Tibial artery (tissue), 4 donors: ENCODE results near the gene FBRSL1.

Experiments used
- DNase-seq, 2 donors: peaks; one replicate each; pipeline ENCODE4 v3.0.0-alpha.2; 2019
- H3K27ac ChIP-seq, 2 donors: fragments of 200-600 bp; sonication (generic) in 1 of 2; 1 replicate in 1 of 2; 2 replicates in 1 of 2; pipeline ENCODE4 v1.5.1; 2018 to 2019; ENCODE audit warnings: mild to moderate bottlenecking in 1 of 2
- H3K27me3 ChIP-seq, 2 donors: fragments of 200-600 bp; sonication (generic) in 1 of 2; one replicate each; pipeline versions ENCODE4 v1.5.1 to v1.6.0; 2016 to 2019
- H3K36me3 ChIP-seq, 3 donors: fragments of 200-600 bp; sonication (generic) in 2 of 3; one replicate each; pipeline ENCODE4 v1.5.1; 2016 to 2019; ENCODE audit warnings: mild to moderate bottlenecking in 2 of 3
- H3K4me1 ChIP-seq, 4 donors: fragments of 200-600 bp; sonication (generic) in 2 of 4; 1 replicate in 3 of 4; 2 replicates in 1 of 4; pipeline ENCODE4 v1.5.1; 2016 to 2019
- H3K4me3 ChIP-seq, 2 donors: fragments of 200-600 bp; sonication (generic) in 1 of 2; 1 replicate in 1 of 2; 2 replicates in 1 of 2; pipeline ENCODE4 v1.5.1; 2018 to 2019; ENCODE audit warnings: mild to moderate bottlenecking in 2 of 2
- H3K9me3 ChIP-seq, 3 donors: fragments of 200-600 bp; sonication (generic) in 1 of 3; one replicate each; pipeline ENCODE4 v1.5.1; 2016 to 2019
- intact Hi-C: fragments of 100-400 bp; cut with DNase I; formaldehyde crosslinking; loops from one replicate; pipeline ENCODE4 v1.15.0; 2023; ENCODE audit warnings: low total_unique reads
- TF ChIP-seq, protein P1 (sequence below), 2 experiments: fragments of 200-600 bp in 1 of 2; fragments of 450-650 bp in 1 of 2; IDR thresholded peaks; one replicate each; pipeline ENCODE4 v1.5.1; 2017 to 2019; ENCODE audit warnings: antibody characterized with exemption in 2 of 2, mild to moderate bottlenecking in 1 of 2, moderate library complexity in 1 of 2

The FBRSL1 gene

DNA sequence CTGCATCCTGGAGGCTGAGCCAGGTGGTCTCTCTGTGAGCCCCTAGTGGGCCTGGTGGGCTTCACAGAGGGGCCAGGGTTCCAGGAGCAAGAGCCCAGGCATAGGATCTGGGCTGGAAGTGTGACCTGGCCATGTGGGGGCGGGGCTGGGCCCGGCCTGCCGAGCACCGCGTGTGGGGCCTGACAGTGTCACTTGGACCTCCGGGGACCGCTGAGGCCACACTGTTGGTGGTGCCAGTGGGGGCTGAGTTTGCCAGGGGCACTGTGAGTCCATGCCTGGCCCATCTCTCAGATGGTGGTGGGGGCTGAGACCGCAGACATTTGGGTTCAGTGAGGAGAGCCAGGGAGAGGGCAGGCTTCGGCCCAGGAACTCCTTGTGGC, 5.2 kb downstream of the FBRSL1 start:
- peaks cover 0 to 91% (median 69%) of the 10 kb centered on the region in 4 donors for H3K4me1 ChIP-seq
- TF ChIP-seq, protein P1, sequence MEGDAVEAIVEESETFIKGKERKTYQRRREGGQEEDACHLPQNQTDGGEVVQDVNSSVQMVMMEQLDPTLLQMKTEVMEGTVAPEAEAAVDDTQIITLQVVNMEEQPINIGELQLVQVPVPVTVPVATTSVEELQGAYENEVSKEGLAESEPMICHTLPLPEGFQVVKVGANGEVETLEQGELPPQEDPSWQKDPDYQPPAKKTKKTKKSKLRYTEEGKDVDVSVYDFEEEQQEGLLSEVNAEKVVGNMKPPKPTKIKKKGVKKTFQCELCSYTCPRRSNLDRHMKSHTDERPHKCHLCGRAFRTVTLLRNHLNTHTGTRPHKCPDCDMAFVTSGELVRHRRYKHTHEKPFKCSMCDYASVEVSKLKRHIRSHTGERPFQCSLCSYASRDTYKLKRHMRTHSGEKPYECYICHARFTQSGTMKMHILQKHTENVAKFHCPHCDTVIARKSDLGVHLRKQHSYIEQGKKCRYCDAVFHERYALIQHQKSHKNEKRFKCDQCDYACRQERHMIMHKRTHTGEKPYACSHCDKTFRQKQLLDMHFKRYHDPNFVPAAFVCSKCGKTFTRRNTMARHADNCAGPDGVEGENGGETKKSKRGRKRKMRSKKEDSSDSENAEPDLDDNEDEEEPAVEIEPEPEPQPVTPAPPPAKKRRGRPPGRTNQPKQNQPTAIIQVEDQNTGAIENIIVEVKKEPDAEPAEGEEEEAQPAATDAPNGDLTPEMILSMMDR (IDR thresholded peaks at IDR 0.05), result no peak
- peaks cover 0 to 5% (median 0%) of the 10 kb centered on the region in 3 donors for H3K36me3 ChIP-seq
- no peak overlapping the region for H3K27ac ChIP-seq
- no peaks in the 10 kb centered on the region for H3K27me3 ChIP-seq
- H3K4me3 ChIP-seq, result peak overlapping the region in 1 of 2 donors; percentile 2
- no peaks in the 10 kb centered on the region for H3K9me3 ChIP-seq
- no peak for DNase-seq
- intact Hi-C loops, result no loop called here

DNA sequence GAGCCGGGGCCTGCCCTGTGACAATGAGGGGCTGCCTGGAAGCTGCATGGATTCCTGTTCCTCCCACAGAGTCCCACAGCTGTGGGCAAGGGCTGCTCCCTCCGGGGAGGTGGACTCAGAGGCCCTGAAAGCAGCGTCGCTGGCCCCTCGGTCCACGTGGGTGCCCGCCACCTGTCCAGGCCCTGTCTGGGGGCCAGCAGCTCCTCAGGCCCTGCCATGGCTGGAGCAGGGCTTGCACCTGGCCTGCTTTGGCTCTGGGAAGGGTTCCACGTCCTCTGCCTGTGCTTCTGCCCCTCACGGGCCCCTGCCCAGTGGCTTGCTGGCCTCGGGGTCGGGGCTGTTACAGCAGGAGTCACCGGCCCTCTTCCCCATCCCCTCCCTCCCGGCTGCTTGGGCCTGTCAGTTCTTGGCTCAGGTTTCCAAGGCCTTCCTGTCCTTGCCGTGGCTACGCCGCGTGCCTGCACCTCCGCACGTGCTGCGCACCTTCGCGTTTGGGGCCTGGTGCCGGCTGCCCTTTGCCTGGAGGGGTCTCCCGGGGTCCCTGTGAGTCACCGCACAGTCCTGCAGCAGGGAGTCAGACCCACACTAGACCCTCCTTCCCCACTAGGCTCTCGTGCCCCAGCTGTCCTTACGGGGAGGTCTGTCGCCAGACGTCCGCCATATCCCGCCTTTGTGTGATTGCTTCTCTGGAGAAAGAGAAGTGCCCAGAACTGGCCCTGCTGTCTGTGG, 5.8 kb downstream of the FBRSL1 start:
- intact Hi-C loops, result no loop called here
- H3K4me1 ChIP-seq, result peaks cover 0 to 95% (median 71%) of the 10 kb centered on the region in 4 donors
- peaks cover 0 to 5% (median 0%) of the 10 kb centered on the region in 3 donors for H3K36me3 ChIP-seq
- DNase-seq, result no peak
- no peaks in the 10 kb centered on the region for H3K9me3 ChIP-seq
- TF ChIP-seq, protein P1 (IDR thresholded peaks at IDR 0.05), result no peak
- no peaks in the 10 kb centered on the region for H3K27me3 ChIP-seq
- H3K4me3 ChIP-seq, result peak overlapping the region in 1 of 2 donors; percentile 2
- no peak overlapping the region for H3K27ac ChIP-seq

DNA sequence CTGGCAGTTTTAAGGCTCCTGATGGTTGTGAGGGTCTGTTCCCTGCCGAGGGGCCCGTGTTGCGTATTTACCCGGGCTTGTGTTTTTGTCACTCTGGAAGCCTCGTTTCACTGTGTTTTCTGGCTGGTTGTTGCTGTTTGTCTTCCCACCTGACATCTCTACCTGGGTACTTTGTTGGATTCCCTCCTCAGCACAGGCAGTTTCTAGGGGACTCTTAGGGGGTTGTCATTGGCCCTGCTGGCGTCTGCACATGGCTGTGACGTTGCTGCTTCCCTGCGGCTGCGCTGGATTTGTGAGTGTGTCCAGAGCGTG, 6.4 kb downstream of the FBRSL1 start:
- Histone ChIP-seq H3K4me1 (peaks cover 0 to 95% (median 69%) of the 10 kb centered on the region in 4 donors), H3K36me3 (peaks cover 0 to 5% (median 0%) of the 10 kb centered on the region in 3 donors), H3K27ac (no peak overlapping the region), H3K27me3 (no peaks in the 10 kb centered on the region), H3K9me3 (no peaks in the 10 kb centered on the region), H3K4me3 (no peak overlapping the region)
- TF ChIP-seq, protein P1 (IDR thresholded peaks at IDR 0.05), result no peak
- no peak for DNase-seq
- intact Hi-C loops, result no loop called here

DNA sequence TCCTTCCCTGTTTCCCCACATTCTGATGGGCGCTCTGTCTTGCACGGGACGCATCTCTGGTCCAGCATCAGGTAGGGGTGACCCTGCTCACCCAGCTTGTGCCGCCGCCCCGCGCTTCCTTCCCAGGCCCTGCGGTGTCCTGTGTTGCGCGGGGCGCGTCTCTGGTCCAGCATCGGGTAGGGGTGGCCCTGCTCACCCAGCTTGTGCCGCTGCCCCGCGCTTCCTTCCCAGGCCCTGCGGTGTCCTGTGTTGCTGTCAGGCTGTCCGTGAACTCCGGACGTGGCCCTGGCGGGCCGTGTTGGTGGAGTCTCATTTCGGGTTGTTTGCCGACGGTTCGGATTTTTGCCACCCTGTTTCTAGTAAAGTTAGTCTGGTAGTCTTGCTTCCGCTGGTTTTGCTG, 6.8 kb downstream of the FBRSL1 start:
- intact Hi-C loops, result no loop called here
- no peak for DNase-seq
- H3K9me3 ChIP-seq, result no peaks in the 10 kb centered on the region
- H3K27me3 ChIP-seq, result no peaks in the 10 kb centered on the region
- no peak overlapping the region for H3K4me3 ChIP-seq
- H3K27ac ChIP-seq, result no peak overlapping the region
- TF ChIP-seq, protein P1 (IDR thresholded peaks at IDR 0.05), result no peak
- H3K36me3 ChIP-seq, result peaks cover 0 to 5% (median 0%) of the 10 kb centered on the region in 3 donors
- H3K4me1 ChIP-seq, result peaks cover 0 to 95% (median 66%) of the 10 kb centered on the region in 4 donors

DNA sequence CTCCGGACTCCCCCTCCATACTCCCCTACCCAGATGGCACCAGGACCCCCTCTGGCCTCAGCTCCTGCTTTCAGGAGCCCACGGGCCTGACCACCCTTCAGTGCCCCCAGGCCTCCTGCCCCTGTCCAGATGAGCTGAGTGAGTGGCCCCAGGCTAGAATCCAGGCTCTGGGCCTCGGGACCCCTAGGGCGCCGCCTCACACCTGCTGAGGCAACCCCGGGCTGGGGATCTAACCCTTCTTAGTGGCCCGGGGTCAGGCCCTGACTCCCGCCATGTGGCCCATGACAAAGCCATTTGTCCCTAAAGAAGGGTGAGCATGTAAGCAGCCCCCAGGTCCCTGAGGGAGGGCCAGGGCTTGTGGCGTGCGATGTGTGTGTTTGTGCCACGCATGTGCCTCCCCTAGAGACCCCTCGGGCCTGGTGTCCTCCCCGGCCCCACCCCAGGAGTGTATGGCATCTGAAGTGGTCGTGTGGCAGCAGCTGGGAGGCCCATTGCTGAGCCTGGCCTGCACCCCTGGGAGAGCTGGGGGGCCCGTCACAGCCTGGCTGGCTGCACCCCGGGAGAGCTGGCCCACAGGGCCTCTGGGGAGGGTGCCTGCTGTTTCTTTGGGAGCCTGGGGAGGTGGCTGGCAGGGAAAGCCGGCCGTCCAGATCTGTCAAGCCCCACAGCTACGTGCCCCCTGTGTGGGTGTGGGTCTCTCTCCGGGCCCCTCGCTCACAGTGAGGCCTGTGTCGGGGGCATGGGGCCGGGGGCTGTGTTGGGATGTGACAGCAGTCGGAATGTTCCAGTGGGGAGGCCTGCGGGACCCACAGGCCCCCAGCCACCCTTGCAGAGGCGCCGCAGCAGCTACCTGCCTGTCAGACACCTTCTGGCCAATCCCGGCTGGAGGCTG, 7.8 kb downstream of the FBRSL1 start:
- Histone ChIP-seq H3K4me3 (no peak overlapping the region), H3K36me3 (peaks cover 0 to 5% (median 0%) of the 10 kb centered on the region in 3 donors), H3K27ac (no peak overlapping the region), H3K4me1 (peaks cover 0 to 89% (median 58%) of the 10 kb centered on the region in 4 donors), H3K27me3 (no peaks in the 10 kb centered on the region), H3K9me3 (no peaks in the 10 kb centered on the region)
- TF ChIP-seq, protein P1 (IDR thresholded peaks at IDR 0.05), result no peak
- no peak for DNase-seq
- intact Hi-C loops, result no loop called here
